Measurements from ENCODE around the gene ZDHHC1. TPM values are rescaled to one million over a fixed set of nuclear protein-coding genes. Genes with fewer than 3 reads are reported as not detected.
"Not testable (repeated sequence)": the region's sequence is repeated elsewhere in the genome, so short reads cannot be mapped to it uniquely, and the experiment has no call there.

Gene ZDHHC1
- total RNA-seq, 2 donors from 2014 or later = 7.9 to 8.7 TPM

GRCh38 chr16:67356396-67356795 is 59.9 kb downstream of the ZDHHC1 start:
- Histone ChIP-seq H3K9ac (ENCODE audit: low read depth in 2 of 2, low read length in 2 of 2) (no peak overlapping the region), H3K36me3 (no peaks in the 10 kb centered on the region), H3K4me1 (no peaks in the 10 kb centered on the region), H3K4me3 (no peak overlapping the region), H3K9me3 (no peaks in the 10 kb centered on the region), H3K27me3 (no peaks in the 10 kb centered on the region), H3K27ac (no peak overlapping the region)
- no peak for DNase-seq
- intact Hi-C loops (cut with DNase I) = no loop called here
- no peak for TF ChIP-seq CTCF (IDR thresholded peaks at IDR 0.05)

- H3K4me3 ChIP-seq; DNase-seq; intact Hi-C loops (cut with DNase I); H3K36me3 ChIP-seq; H3K27ac ChIP-seq; H3K4me1 ChIP-seq; H3K9me3 ChIP-seq; H3K9ac ChIP-seq (ENCODE audit: low read depth in 2 of 2, low read length in 2 of 2); H3K27me3 ChIP-seq: not testable (repeated sequence)
Observed at GRCh38 chr16:67352463-67352862, 63.8 kb downstream of the ZDHHC1 start.

GRCh38 chr16:67350324-67350723 is 66.0 kb downstream of the ZDHHC1 start:
- H3K4me1 ChIP-seq = peaks cover 13% of the 10 kb centered on the region
- intact Hi-C loops (cut with DNase I) = no loop called here

GRCh38 chr16:67349172-67349571 is 67.1 kb downstream of the ZDHHC1 start:
- intact Hi-C loops (cut with DNase I) = loop anchor here (10.0 kb wide), 1 partner anchor 46 kb away; the partner anchor contains the start of gene TPPP3
- no peak for TF ChIP-seq CTCF (IDR thresholded peaks at IDR 0.05)
- no peak for DNase-seq

More at GRCh38 chr16:67350324-67350723, 66.0 kb downstream of the ZDHHC1 start:
- no peak for TF ChIP-seq CTCF (IDR thresholded peaks at IDR 0.05)
- Histone ChIP-seq H3K27me3 (no peaks in the 10 kb centered on the region), H3K9me3 (no peaks in the 10 kb centered on the region), H3K9ac (ENCODE audit: low read depth in 2 of 2, low read length in 2 of 2) (no peak overlapping the region), H3K4me3 (no peak overlapping the region), H3K36me3 (no peaks in the 10 kb centered on the region), H3K27ac (no peak overlapping the region)
- no peak for DNase-seq

GRCh38 chr16:67346341-67346740 is 69.9 kb downstream of the ZDHHC1 start:
- Histone ChIP-seq H3K4me3 (no peak overlapping the region), H3K36me3 (no peaks in the 10 kb centered on the region), H3K27me3 (no peaks in the 10 kb centered on the region), H3K27ac (no peak overlapping the region), H3K9me3 (no peaks in the 10 kb centered on the region), H3K4me1 (peaks cover 13% of the 10 kb centered on the region), H3K9ac (ENCODE audit: low read depth in 2 of 2, low read length in 2 of 2) (no peak overlapping the region)
- no peak for DNase-seq
- intact Hi-C loops (cut with DNase I) = loop anchor here (10.0 kb wide), 1 partner anchor 48 kb away; the partner anchor contains the start of gene TPPP3
- TF ChIP-seq CTCF (IDR thresholded peaks at IDR 0.05) = no peak

More at GRCh38 chr16:67349172-67349571, 67.1 kb downstream of the ZDHHC1 start:
- Histone ChIP-seq H3K9ac (ENCODE audit: low read depth in 2 of 2, low read length in 2 of 2) (no peak overlapping the region), H3K27ac (no peak overlapping the region), H3K27me3 (no peaks in the 10 kb centered on the region), H3K4me1 (peaks cover 13% of the 10 kb centered on the region), H3K9me3 (no peaks in the 10 kb centered on the region), H3K36me3 (no peaks in the 10 kb centered on the region), H3K4me3 (no peak overlapping the region)

GRCh38 chr16:67345401-67345800 is 70.9 kb downstream of the ZDHHC1 start:
- no peak overlapping the region for H3K9ac ChIP-seq (ENCODE audit: low read depth in 2 of 2, low read length in 2 of 2)
- H3K4me3 ChIP-seq = no peak overlapping the region
- DNase-seq = peak; percentile 37
- no peaks in the 10 kb centered on the region for H3K27me3 ChIP-seq
- H3K36me3 ChIP-seq = no peaks in the 10 kb centered on the region
- H3K4me1 ChIP-seq = peaks cover 13% of the 10 kb centered on the region
- H3K27ac ChIP-seq = peak overlapping the region; percentile 52
- intact Hi-C loops (cut with DNase I) = loop anchor here (10.0 kb wide), 1 partner anchor 49 kb away; the partner anchor contains the start of gene TPPP3
- H3K9me3 ChIP-seq = no peaks in the 10 kb centered on the region
- no peak for TF ChIP-seq CTCF (IDR thresholded peaks at IDR 0.05)

Other genes with a start within 250 kb of the ZDHHC1 start
- gene NOL3, start 245.9 kb downstream of the ZDHHC1 start, total RNA-seq = 10 to 100 TPM; 26.2 to 31.0 TPM
- 10 to 100 TPM; 24.0 to 43.0 TPM for gene MATCAP1, start 232.5 kb downstream of the ZDHHC1 start, total RNA-seq
- 1 to 10 TPM; 2.3 to 4.6 TPM for gene EXOC3L1, start 226.3 kb downstream of the ZDHHC1 start, total RNA-seq
- gene E2F4, start 224.3 kb downstream of the ZDHHC1 start, total RNA-seq = 10 to 100 TPM; 53.3 to 89.0 TPM
- 10 to 100 TPM; 60.7 to 75.6 TPM for gene ELMO3, start 217.3 kb downstream of the ZDHHC1 start, total RNA-seq
- gene TMEM208, start 189.3 kb downstream of the ZDHHC1 start, total RNA-seq = 10 to 100 TPM; 42.8 to 69.0 TPM
- gene FHOD1, start 169.0 kb downstream of the ZDHHC1 start, total RNA-seq = 10 to 100 TPM; 21.6 to 47.2 TPM
- 1 to 10 TPM in 1 of 2 donors, under 1 TPM in 1; 0.48 to 2.1 TPM for gene SLC9A5, start 167.5 kb downstream of the ZDHHC1 start, total RNA-seq
- gene PLEKHG4, start 136.9 kb downstream of the ZDHHC1 start, total RNA-seq = 10 to 100 TPM; 13.1 to 14.7 TPM
- under 1 TPM in 1 of 2 donors, not detected in 1; 0.24 TPM for gene KCTD19, start 89.7 kb downstream of the ZDHHC1 start, total RNA-seq
- 1 to 10 TPM in 1 of 2 donors, not detected in 1; 1.1 TPM for gene LRRC36, start 89.7 kb downstream of the ZDHHC1 start, total RNA-seq
- gene TPPP3, start 23.0 kb downstream of the ZDHHC1 start, total RNA-seq = 10 to 100 TPM in 1 of 2 donors, 1 to 10 TPM in 1; 3.7 to 12.3 TPM
- 100 to 1,000 TPM; 348 to 378 TPM for gene HSD11B2, start 14.6 kb upstream of the ZDHHC1 start, total RNA-seq
- gene ATP6V0D1, start 64.7 kb upstream of the ZDHHC1 start, total RNA-seq = 100 to 1,000 TPM; 194 to 195 TPM
- gene AGRP, start 67.1 kb upstream of the ZDHHC1 start, total RNA-seq = not detected
- gene RIPOR1, start 112.4 kb upstream of the ZDHHC1 start, total RNA-seq = 10 to 100 TPM; 14.4 to 19.0 TPM
- gene CTCF, start 146.0 kb upstream of the ZDHHC1 start, total RNA-seq = 10 to 100 TPM; 37.0 to 47.3 TPM
- gene CARMIL2, start 228.7 kb upstream of the ZDHHC1 start, total RNA-seq = 1 to 10 TPM; 1.9 to 2.5 TPM
- gene ACD, start 243.8 kb upstream of the ZDHHC1 start, total RNA-seq = 10 to 100 TPM; 11.8 to 27.5 TPM
- gene PARD6A, start 244.5 kb upstream of the ZDHHC1 start, total RNA-seq = 10 to 100 TPM in 1 of 2 donors, 1 to 10 TPM in 1; 4.6 to 10.3 TPM